ENCODE results near the gene TDRD9.

The TDRD9 gene

DNA sequence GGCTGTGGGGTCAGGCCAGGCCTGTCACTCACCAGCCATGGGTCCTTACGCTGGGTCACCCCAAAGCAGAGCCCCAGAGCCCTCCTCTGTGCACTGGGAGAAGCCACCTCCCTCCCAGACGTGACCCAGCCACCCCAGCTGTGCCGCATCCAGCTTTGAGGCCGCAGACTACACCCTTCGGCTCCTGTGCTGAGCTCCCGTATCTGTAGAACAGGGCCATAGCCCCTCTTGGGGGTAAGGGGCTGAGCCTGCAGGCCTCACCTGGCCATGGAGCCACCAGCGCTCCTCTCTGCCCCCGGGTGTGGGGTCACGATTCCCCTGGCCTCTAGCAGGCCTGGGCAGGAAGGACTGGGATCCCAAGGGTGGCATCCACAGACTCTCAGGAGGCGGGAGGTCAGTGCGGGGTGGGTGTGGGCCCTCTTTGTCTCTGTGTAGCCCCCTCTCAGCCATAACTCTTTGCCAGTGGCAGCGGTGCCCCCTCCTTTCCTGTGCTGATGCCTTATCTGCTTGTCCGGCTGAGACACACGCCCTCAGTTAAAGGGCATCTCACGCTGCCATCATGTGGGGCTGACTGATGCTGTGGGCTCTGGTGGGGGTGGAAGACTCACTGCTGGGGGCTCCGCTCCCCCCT lies 173.5 kb downstream of the TDRD9 start:
- in situ Hi-C loops (cut with HindIII; ENCODE audit: low sequenced_read_pairs): no loop called here
- no peak for DNase-seq (ENCODE audit: low read depth)
- TF ChIP-seq, protein P1, sequence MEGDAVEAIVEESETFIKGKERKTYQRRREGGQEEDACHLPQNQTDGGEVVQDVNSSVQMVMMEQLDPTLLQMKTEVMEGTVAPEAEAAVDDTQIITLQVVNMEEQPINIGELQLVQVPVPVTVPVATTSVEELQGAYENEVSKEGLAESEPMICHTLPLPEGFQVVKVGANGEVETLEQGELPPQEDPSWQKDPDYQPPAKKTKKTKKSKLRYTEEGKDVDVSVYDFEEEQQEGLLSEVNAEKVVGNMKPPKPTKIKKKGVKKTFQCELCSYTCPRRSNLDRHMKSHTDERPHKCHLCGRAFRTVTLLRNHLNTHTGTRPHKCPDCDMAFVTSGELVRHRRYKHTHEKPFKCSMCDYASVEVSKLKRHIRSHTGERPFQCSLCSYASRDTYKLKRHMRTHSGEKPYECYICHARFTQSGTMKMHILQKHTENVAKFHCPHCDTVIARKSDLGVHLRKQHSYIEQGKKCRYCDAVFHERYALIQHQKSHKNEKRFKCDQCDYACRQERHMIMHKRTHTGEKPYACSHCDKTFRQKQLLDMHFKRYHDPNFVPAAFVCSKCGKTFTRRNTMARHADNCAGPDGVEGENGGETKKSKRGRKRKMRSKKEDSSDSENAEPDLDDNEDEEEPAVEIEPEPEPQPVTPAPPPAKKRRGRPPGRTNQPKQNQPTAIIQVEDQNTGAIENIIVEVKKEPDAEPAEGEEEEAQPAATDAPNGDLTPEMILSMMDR (IDR thresholded peaks at IDR 0.05; ENCODE audit: low read depth, low read length, missing control alignments): no peak
- no peak overlapping the region for H3K4me3 ChIP-seq (ENCODE audit: low read depth, low read length)

Data from astrocyte of the cerebellum (primary cell).